ENCODE results near the gene CCDC30.

DNA sequence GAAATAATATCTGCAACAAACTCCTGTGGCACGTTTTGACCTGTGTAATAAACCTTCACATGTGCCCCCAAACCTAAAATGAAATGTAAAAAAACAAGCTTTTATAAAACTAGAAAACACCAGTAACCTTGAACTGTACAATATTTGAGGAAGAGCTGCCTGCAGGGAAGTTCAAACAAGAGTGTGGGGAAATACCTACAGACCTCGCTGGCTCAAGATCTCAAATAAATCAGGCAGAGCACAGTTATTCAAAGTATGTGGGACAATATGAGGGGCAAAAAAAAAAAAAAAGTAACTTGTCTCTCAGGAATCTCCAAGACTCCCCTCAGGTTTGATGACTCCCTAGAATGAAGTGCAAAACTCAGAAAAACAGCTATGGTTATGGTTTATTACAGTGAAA is 157.2 kb downstream of the CCDC30 start:
- TF ChIP-seq, protein P1, sequence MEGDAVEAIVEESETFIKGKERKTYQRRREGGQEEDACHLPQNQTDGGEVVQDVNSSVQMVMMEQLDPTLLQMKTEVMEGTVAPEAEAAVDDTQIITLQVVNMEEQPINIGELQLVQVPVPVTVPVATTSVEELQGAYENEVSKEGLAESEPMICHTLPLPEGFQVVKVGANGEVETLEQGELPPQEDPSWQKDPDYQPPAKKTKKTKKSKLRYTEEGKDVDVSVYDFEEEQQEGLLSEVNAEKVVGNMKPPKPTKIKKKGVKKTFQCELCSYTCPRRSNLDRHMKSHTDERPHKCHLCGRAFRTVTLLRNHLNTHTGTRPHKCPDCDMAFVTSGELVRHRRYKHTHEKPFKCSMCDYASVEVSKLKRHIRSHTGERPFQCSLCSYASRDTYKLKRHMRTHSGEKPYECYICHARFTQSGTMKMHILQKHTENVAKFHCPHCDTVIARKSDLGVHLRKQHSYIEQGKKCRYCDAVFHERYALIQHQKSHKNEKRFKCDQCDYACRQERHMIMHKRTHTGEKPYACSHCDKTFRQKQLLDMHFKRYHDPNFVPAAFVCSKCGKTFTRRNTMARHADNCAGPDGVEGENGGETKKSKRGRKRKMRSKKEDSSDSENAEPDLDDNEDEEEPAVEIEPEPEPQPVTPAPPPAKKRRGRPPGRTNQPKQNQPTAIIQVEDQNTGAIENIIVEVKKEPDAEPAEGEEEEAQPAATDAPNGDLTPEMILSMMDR (IDR thresholded peaks at IDR 0.05): no peak
- TF ChIP-seq POLR2AphosphoS5 (IDR thresholded peaks at IDR 0.05; ENCODE audit: low read depth, low read length): no peak
- no peak for TF ChIP-seq TCF7L2 (IDR thresholded peaks at IDR 0.05; ENCODE audit: low read depth, low read length)

All from Panc1 (cell line).